GM19468 (cell line): ENCODE results near the gene STAT5B.
"Not testable (repeated sequence)": the region's sequence is repeated elsewhere in the genome, so short reads cannot be mapped to it uniquely, and the experiment has no call there.

ENCODE experiments used
- ATAC-seq: cut with Tn5 transposase; IDR thresholded peaks from one replicate; pipeline ENCODE4 v1.9.1; 2021; ENCODE audit warnings: mild to moderate bottlenecking, moderate library complexity, moderate number of reproducible peaks; ENCODE audit not compliant: unreplicated experiment; ENCODE audit errors: extremely low read depth

The STAT5B gene

GRCh38 chr17:42271006-42271778 is 5.0 kb downstream of the STAT5B start:
- no peak for ATAC-seq

- ATAC-seq = no peak
These were observed 5.6 kb downstream of the STAT5B start for GRCh38 chr17:42270596-42270995.

- no peak for ATAC-seq
These were observed 6.0 kb downstream of the STAT5B start for GRCh38 chr17:42270170-42270535.

- no peak for ATAC-seq
These were observed 8.0 kb downstream of the STAT5B start for GRCh38 chr17:42268236-42268635.

GRCh38 chr17:42266918-42267766 is 9.0 kb downstream of the STAT5B start:
- no peak for ATAC-seq

- ATAC-seq = no peak
These were observed 9.7 kb downstream of the STAT5B start for GRCh38 chr17:42266462-42266861.

- not testable (repeated sequence) for ATAC-seq
These were observed 11.8 kb downstream of the STAT5B start for GRCh38 chr17:42264366-42264765.

GRCh38 chr17:42260318-42260717 is 15.9 kb downstream of the STAT5B start:
- no peak for ATAC-seq

GRCh38 chr17:42255445-42255844 is 20.7 kb downstream of the STAT5B start:
- no peak for ATAC-seq

- ATAC-seq = no peak
These were observed 22.6 kb downstream of the STAT5B start for GRCh38 chr17:42253578-42253977.

GRCh38 chr17:42252597-42253550 is 23.3 kb downstream of the STAT5B start:
- ATAC-seq = no peak

GRCh38 chr17:42251115-42251514 is 25.1 kb downstream of the STAT5B start:
- ATAC-seq = no peak

GRCh38 chr17:42249681-42250446 is 26.3 kb downstream of the STAT5B start:
- no peak for ATAC-seq

- ATAC-seq = peak; percentile 67
These were observed 27.6 kb downstream of the STAT5B start for GRCh38 chr17:42248351-42249179.

- no peak for ATAC-seq
These were observed 28.5 kb downstream of the STAT5B start for GRCh38 chr17:42247734-42248133.

- no peak for ATAC-seq
These were observed 29.7 kb downstream of the STAT5B start for GRCh38 chr17:42246515-42246914.

- ATAC-seq = not testable (repeated sequence)
These were observed 31.0 kb downstream of the STAT5B start for GRCh38 chr17:42245183-42245582.

GRCh38 chr17:42244116-42244515 is 32.1 kb downstream of the STAT5B start:
- ATAC-seq = not testable (repeated sequence)

- no peak for ATAC-seq
These were observed 32.7 kb downstream of the STAT5B start for GRCh38 chr17:42243493-42243982.
